HepG2 (cell line): ENCODE results near the gene SYS1. TPM values are rescaled to one million over a fixed set of nuclear protein-coding genes. Genes with fewer than 3 reads are reported as not detected.

ENCODE experiments used
- ATF3 ChIP-seq: sonication (generic); formaldehyde crosslinking; IDR thresholded peaks from 2 replicates; pipeline ENCODE4 v1.4.0; 2020; ENCODE audit warnings: missing genetic modification reagents
- CEBPB ChIP-seq: IDR thresholded peaks from 2 replicates; pipeline ENCODE4 v1.6.1; 2011; ENCODE audit warnings: low read depth, low read length, improper control_type of control experiment, borderline replicate concordance
- FOXA3 ChIP-seq: IDR thresholded peaks from 2 replicates; pipeline ENCODE4 v1.6.1; 2016; ENCODE audit warnings: missing genetic modification reagents, missing compliant biosample characterization
- PATZ1 ChIP-seq: sonication (generic); formaldehyde crosslinking; IDR thresholded peaks from 2 replicates; pipeline ENCODE4 v1.4.0; 2020; ENCODE audit warnings: missing genetic modification reagents
- PHF21A ChIP-seq: sonication (generic); formaldehyde crosslinking; IDR thresholded peaks from 2 replicates; pipeline ENCODE4 v1.5.0; 2020; ENCODE audit warnings: mild to moderate bottlenecking, missing genetic modification reagents
- SIX1 ChIP-seq: sonication (generic); formaldehyde crosslinking; IDR thresholded peaks from 2 replicates; pipeline ENCODE4 v1.4.0; 2020; ENCODE audit warnings: missing genetic modification reagents, borderline replicate concordance
- ZBTB25 ChIP-seq: IDR thresholded peaks from 2 replicates; pipeline ENCODE4 v1.6.1; 2018; ENCODE audit warnings: missing genetic modification reagents
- ZBTB3 ChIP-seq: sonication (generic); formaldehyde crosslinking; IDR thresholded peaks from 2 replicates; pipeline ENCODE4 v1.4.0; 2020; ENCODE audit warnings: low read depth, mild to moderate bottlenecking, moderate library complexity, missing genetic modification reagents, borderline replicate concordance
- ZNF143 ChIP-seq: sonication (generic); formaldehyde crosslinking; IDR thresholded peaks from 2 replicates; pipeline ENCODE4 v1.4.0; 2020; ENCODE audit warnings: missing genetic modification reagents
- ZNF180 ChIP-seq: sonication (generic); formaldehyde crosslinking; IDR thresholded peaks from 2 replicates; pipeline ENCODE4 v1.4.0; 2020; ENCODE audit warnings: low read depth, missing genetic modification reagents, borderline replicate concordance
- ZNF317 ChIP-seq: sonication (generic); formaldehyde crosslinking; IDR thresholded peaks from 2 replicates; pipeline ENCODE4 v1.5.0; 2020; ENCODE audit warnings: mild to moderate bottlenecking, missing genetic modification reagents
- ZNF329 ChIP-seq: sonication (generic); formaldehyde crosslinking; IDR thresholded peaks from 2 replicates; pipeline ENCODE4 v1.9.0; 2021; ENCODE audit warnings: low read depth, mild to moderate bottlenecking, missing genetic modification reagents
- ZNF563 ChIP-seq: sonication (generic); formaldehyde crosslinking; IDR thresholded peaks from 2 replicates; pipeline ENCODE4 v1.8.0; 2022; ENCODE audit warnings: mild to moderate bottlenecking, moderate library complexity, missing genetic modification reagents
- ZNF569 ChIP-seq: sonication (generic); formaldehyde crosslinking; IDR thresholded peaks from 2 replicates; pipeline ENCODE4 v1.5.0; 2020; ENCODE audit warnings: mild to moderate bottlenecking, missing genetic modification reagents, moderate library complexity, borderline replicate concordance
- ZNF652 ChIP-seq: IDR thresholded peaks from 2 replicates; pipeline ENCODE4 v1.6.1; 2016; ENCODE audit warnings: low read depth, borderline replicate concordance
- polyA plus RNA-seq, 8 experiments: library from polyadenylated mRNA; depleted of rRNA in 3 of 8; stranded (reverse) in 7 of 8; unstranded in 1 of 8; fragments of >200 nt; fragmentation: Illumina TruSeq in 4 of 8; extraction: Trizol in 4 of 8; gene quantifications; 2 replicates each; pipeline versions ENCODE4 v1.2.1 to v1.2.3, GENCODE V29; 2011 to 2016; ENCODE audit warnings: low read depth in 4 of 8, missing spikeins in 1 of 8, mixed read lengths in 1 of 8; ENCODE audit not compliant: insufficient read depth in 1 of 8
- total RNA-seq, 5 experiments: library from RNA; depleted of rRNA; stranded (reverse); fragments of >200 nt; fragmentation: Illumina TruSeq; extraction: Trizol; gene quantifications; 2 replicates each; pipeline ENCODE4 v1.2.3, GENCODE V29; 2016; ENCODE audit warnings: low read depth in 1 of 5
- TF ChIP-seq, protein P1 (sequence below): sonication (generic); formaldehyde crosslinking; IDR thresholded peaks from 2 replicates; pipeline ENCODE4 v1.9.0; 2022; ENCODE audit warnings: low read depth, missing genetic modification reagents
- TF ChIP-seq, protein P2 (sequence below): fragments of 450-650 bp; IDR thresholded peaks from 2 replicates; pipeline ENCODE4 v1.6.1; 2017; ENCODE audit warnings: mild to moderate bottlenecking
- TF ChIP-seq, protein P3 (sequence below): sonication (generic); formaldehyde crosslinking; IDR thresholded peaks from 2 replicates; pipeline ENCODE4 v1.5.0; 2020; ENCODE audit warnings: mild to moderate bottlenecking, missing genetic modification reagents

Gene SYS1
- total and polyA plus RNA-seq, 2 of the 13 experiments (the other 11 are each of a cell fraction or from before 2014, with no cell fraction given): 38.3 to 65.6 TPM

DNA sequence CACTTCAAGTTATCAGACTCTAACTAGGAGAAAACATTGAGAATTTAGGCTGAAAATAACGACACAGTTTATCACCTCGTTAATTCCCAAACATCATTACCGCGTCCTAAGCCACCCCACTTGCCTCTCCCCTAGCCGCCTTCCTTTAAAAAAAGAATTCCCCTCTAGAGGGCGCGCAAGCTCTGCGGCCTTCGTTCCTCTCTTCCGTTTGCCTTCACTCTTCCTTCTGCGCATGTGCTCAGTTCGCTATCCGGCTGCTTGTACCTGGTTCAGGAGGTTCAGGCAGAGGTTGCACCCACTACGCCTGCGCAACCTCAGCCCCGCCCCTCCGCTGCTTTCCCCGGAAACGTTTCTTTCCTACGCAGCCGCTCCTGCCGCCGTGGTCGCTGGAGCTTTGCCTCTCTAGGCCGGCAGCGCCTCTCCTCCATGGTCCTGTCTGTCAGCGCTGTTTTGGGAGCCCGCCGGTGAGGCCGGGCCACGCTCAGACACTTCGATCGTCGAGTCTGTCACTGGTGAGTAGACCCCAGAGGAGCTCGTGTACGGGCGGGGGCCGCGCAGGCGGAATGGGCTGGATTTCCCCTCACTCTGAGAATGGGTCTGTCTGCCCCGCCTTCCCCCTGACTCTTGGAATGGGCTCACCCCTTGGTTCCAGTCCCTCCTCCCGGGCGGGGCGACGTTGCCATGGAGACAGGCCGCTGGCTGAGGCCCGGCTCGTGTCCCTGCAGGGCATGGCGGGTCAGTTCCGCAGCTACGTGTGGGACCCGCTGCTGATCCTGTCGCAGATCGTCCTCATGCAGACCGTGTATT, at the start of gene SYS1 (continued):
- peak; percentile 88 for TF ChIP-seq PATZ1 (CRISPR knock-in tag)
- TF ChIP-seq ZNF180 (CRISPR knock-in tag): 0 out of 2 replicates have a peak, but pooled peaks have one; percentile 39
- peak; percentile 78; the same call in 1 of the 2 replicates for TF ChIP-seq ZNF329 (CRISPR knock-in tag)
- TF ChIP-seq ZBTB3 (CRISPR knock-in tag): peak; percentile 95
- peak; percentile 61 for TF ChIP-seq ZNF652 (CRISPR knock-in tag)
- TF ChIP-seq, protein P1, sequence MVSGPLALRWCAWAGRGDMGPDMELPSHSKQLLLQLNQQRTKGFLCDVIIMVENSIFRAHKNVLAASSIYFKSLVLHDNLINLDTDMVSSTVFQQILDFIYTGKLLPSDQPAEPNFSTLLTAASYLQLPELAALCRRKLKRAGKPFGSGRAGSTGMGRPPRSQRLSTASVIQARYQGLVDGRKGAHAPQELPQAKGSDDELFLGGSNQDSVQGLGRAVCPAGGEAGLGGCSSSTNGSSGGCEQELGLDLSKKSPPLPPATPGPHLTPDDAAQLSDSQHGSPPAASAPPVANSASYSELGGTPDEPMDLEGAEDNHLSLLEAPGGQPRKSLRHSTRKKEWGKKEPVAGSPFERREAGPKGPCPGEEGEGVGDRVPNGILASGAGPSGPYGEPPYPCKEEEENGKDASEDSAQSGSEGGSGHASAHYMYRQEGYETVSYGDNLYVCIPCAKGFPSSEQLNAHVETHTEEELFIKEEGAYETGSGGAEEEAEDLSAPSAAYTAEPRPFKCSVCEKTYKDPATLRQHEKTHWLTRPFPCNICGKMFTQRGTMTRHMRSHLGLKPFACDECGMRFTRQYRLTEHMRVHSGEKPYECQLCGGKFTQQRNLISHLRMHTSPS (CRISPR knock-in tag): peak; percentile 75
- peak; percentile 88; the same call in 1 of the 2 replicates for TF ChIP-seq ZNF563 (CRISPR knock-in tag)
- TF ChIP-seq ZBTB25 (CRISPR knock-in tag): peak; percentile 94
- TF ChIP-seq, protein P2, sequence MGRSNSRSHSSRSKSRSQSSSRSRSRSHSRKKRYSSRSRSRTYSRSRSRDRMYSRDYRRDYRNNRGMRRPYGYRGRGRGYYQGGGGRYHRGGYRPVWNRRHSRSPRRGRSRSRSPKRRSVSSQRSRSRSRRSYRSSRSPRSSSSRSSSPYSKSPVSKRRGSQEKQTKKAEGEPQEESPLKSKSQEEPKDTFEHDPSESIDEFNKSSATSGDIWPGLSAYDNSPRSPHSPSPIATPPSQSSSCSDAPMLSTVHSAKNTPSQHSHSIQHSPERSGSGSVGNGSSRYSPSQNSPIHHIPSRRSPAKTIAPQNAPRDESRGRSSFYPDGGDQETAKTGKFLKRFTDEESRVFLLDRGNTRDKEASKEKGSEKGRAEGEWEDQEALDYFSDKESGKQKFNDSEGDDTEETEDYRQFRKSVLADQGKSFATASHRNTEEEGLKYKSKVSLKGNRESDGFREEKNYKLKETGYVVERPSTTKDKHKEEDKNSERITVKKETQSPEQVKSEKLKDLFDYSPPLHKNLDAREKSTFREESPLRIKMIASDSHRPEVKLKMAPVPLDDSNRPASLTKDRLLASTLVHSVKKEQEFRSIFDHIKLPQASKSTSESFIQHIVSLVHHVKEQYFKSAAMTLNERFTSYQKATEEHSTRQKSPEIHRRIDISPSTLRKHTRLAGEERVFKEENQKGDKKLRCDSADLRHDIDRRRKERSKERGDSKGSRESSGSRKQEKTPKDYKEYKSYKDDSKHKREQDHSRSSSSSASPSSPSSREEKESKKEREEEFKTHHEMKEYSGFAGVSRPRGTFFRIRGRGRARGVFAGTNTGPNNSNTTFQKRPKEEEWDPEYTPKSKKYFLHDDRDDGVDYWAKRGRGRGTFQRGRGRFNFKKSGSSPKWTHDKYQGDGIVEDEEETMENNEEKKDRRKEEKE: no peak
- TF ChIP-seq FOXA3 (CRISPR knock-in tag): peak; percentile 77
- TF ChIP-seq PHF21A: peak; percentile 96
- no peak for TF ChIP-seq CEBPB
- TF ChIP-seq, protein P3, sequence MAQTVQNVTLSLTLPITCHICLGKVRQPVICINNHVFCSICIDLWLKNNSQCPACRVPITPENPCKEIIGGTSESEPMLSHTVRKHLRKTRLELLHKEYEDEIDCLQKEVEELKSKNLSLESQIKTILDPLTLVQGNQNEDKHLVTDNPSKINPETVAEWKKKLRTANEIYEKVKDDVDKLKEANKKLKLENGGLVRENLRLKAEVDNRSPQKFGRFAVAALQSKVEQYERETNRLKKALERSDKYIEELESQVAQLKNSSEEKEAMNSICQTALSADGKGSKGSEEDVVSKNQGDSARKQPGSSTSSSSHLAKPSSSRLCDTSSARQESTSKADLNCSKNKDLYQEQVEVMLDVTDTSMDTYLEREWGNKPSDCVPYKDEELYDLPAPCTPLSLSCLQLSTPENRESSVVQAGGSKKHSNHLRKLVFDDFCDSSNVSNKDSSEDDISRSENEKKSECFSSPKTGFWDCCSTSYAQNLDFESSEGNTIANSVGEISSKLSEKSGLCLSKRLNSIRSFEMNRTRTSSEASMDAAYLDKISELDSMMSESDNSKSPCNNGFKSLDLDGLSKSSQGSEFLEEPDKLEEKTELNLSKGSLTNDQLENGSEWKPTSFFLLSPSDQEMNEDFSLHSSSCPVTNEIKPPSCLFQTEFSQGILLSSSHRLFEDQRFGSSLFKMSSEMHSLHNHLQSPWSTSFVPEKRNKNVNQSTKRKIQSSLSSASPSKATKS (CRISPR knock-in tag): no peak
- peak; percentile 61; the same call in 1 of the 2 replicates for TF ChIP-seq ATF3 (CRISPR knock-in tag)
- peak; percentile 70 for TF ChIP-seq ZNF143 (CRISPR knock-in tag)
- peak; percentile 91 for TF ChIP-seq ZNF317
- TF ChIP-seq ZNF569: no peak; the same call in 1 of the 2 replicates
- peak; percentile 10; the same call in 1 of the 2 replicates for TF ChIP-seq SIX1 (CRISPR knock-in tag)
